HG03439 (cell line): ENCODE results near the gene LEMD2.

Source experiments
- ATAC-seq: cut with Tn5 transposase; IDR thresholded peaks from one replicate; pipeline ENCODE4 v1.9.1; 2021; ENCODE audit warnings: mild to moderate bottlenecking, moderate library complexity; ENCODE audit not compliant: unreplicated experiment

Gene LEMD2

DNA sequence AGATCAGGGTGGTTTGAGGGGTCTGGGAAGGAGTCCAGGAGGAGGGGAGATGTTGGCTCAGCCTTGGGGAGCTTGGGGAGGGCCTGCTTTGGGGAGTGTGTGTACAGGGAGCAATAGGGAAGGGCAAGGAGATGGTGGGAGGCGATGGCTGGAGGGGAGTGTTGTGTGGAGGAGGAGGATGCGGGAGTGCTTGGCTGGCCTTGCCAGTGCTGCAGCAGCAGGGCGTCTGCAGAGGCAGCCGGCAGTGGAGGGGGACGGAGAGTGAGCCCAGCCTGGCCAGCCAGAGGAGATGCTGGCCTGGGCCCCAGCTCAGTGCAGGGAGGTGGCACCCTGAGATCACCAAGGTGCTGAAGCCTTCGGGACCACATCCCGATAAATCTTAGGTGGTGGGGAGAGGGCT, 46.1 kb downstream of the LEMD2 start:
- no peak for ATAC-seq

DNA sequence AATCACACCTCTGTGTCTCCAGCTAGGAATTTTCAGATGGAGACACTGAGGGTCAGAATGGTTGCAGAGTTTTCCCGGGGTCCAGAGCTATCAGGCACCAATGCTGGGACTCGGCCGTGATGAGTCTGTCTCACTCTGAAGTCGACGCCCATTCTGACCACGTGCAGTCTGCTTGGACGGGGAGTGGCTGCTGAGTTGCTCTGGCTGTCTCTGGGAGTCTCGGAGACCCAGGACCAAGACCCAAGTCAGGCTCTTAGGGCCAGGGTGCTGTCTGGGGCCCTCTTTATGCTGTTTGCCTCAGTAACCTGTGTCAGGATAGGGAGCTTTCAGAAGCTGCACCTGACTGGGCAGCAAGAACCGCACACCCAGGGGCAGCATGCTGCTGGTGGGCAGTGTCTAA, 46.8 kb downstream of the LEMD2 start:
- no peak for ATAC-seq

GRCh38 chr6:33740794-33741193, 48.1 kb downstream of the LEMD2 start:
- no peak for ATAC-seq

DNA sequence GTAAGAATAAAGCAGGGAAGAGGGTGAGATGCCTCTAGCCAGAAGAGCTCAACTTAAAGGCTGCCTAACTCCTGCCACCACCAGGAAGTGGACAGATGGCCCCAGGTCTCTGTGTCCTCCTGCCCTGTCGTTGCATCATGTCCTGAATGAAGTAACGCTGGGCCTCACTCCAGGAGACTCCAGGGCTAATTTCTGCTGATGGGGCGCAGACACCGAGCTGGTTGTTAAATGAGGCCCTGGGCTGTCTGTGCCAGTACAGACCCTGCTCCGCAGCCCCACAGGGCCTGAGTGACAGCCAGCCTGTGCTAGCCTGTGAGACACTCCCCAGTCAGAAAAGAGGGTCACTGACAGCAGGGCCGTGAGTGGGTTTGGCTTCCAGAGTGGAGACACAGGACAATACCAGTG, 48.7 kb downstream of the LEMD2 start:
- ATAC-seq = no peak

- ATAC-seq = no peak
These were observed 49.4 kb downstream of the LEMD2 start for GRCh38 chr6:33739571-33739970.

DNA sequence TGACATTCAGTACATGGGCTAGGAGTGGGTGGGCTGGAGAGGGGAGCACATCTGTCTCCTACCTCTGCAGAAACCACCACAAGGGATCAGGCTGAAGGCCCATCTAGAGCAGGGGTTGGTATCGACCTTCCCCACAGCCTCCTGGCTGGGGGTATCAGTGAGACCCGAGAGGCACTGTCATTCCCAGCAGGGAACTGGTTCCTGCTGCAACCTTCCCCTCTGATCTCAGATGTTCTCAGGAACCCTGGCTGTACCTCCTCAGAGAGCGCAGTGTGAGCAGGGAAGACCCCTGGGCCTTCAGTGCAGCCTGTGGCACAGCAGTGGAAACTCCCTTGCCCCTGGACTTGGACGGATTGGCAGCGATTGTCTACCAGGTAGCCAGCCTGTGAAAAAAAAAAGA, 50.1 kb downstream of the LEMD2 start:
- no peak for ATAC-seq

DNA sequence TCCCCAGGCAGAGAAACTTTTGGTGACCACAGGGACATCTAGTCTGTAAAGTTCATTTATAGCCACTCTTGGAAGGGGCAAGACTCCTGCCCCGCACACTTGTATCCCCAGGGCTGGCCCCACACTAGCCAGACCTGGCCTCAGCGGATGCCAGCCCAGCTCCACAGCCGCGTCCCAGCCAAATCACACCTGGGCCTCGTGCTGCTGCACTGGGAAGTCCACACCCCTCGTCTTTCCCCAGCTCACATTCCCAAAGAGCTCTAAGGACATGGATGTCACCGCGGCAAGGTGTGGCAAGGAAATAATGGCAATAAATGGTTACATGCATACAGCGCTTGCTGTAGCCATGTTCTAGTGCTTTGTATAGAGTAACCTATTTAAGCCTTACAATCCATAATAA, 50.8 kb downstream of the LEMD2 start:
- no peak for ATAC-seq

DNA sequence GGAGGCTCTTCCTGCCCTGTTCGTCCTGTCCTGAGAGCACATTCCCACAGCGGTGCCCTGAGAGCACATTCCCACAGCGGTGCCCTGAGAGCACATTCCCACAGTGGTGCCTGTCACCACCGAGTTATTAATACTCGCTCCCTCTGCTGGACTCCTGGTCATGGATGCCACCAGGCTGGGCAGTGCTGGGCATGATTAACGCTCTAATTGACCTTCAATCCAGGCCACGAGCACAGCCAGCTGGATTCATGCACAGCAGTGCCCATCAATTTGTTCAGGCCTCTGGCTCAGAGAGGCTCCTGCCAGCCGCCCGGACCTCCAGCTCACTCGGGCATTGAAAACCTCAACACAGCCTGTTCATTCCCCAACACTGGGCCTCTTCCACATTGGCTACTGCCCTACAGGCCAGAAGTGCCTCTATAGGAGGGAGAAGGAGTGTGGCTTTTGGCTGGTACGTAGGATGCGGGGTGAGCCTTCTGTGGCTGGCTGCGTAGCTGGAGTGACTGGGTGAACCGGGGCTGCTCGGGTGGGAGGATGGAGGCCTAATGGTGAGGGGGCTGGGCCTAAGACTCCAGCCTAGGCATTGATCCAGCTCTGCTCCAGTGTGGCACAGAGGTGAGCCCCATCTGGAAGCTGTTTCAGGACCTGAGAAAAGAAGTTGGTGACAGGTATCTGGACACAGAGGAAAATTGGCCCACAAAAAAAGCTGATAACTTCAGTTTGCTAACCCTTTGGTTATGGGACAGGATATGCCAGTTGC, 51.5 kb downstream of the LEMD2 start:
- ATAC-seq = no peak

GRCh38 chr6:33735216-33735615, 53.7 kb downstream of the LEMD2 start:
- no peak for ATAC-seq

- no peak for ATAC-seq
These were observed 55.3 kb downstream of the LEMD2 start for GRCh38 chr6:33733709-33734007.

DNA sequence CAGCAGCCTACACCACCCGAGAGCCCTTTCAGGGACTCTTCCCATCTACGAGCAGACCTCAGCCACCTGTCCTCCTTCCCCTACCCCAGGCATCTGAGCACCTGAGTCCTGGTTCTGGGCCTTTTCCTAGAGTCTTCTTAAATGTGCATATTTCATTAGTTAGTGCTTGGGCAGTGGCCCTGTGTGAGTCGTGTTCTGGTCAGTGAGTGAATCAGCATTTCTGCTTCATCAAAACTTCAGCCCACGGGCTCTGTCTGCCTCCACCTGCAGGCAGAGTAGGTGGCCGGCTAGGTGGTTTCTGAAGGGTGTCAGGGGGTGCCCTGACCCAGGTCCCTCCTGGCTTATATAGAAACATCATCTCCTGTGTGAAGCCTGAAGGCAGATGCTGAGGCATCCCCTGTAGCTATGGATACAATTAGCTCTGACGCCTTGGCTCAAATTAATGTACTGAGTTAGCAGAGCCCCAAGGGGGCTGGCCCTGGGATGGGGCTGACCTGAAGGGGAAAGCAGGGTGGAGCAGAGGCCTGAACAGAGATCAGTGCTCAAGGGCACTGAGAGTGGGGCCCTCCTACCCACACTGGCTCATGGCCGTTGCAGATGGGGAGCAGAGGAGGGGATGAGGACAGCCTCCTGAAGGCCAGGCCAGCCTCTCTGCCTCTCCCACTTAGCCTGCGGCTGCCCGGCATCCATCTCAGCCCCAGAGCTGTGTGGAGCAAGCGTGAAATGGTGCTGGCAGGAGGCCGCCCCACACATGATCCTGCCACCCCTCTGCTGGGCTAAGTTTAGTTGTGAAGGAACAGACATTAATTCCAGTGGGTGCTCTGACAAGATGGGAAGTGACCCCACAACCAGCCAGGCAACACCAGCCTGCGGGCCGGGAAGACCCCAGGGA, 55.9 kb downstream of the LEMD2 start:
- ATAC-seq = no peak

DNA sequence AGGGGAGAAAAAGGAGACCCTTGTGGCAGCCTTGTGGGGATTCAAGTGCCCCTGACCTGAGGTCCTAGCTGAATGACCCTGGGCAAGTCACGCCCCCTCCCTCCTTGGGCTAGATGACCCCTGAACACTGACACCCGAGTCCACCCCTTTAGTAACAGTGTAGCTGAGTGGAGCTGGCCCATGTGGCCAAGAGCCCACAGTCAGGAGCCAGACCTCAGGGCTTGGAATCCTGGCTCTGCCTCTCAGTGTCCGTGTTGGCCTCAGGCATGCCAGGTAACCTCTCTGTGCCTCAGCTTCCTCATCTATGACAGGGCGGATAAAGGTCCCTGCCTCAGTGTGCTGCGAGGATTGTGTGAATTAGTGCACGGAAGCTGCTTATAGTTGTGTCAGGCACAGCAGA, 56.5 kb downstream of the LEMD2 start:
- ATAC-seq = no peak

DNA sequence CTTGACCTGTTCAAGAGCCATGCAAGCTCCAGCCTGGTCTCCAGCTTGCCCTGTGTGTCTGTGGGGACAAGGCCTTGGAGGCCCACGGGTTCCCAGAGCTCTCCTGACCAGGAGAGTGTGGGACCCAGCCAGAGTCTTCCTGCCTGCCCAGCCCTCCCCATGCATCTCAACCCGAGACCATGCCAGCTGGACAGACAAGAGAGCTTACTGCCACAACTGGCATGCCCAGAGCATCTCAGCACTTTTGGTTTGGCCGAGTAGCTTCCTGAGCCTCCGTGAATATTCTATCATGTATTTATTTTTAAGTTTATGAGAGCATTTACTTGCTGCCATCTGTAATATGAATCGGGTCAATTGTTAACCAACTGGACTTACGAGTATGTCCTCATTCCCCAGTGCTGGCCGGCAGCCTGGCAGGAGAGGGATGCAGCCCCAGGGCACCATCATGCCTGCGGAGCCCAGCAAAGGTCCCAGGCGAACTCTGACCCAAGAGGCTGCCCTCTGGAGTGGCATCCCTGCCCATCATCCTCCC, 57.1 kb downstream of the LEMD2 start:
- ATAC-seq = no peak

DNA sequence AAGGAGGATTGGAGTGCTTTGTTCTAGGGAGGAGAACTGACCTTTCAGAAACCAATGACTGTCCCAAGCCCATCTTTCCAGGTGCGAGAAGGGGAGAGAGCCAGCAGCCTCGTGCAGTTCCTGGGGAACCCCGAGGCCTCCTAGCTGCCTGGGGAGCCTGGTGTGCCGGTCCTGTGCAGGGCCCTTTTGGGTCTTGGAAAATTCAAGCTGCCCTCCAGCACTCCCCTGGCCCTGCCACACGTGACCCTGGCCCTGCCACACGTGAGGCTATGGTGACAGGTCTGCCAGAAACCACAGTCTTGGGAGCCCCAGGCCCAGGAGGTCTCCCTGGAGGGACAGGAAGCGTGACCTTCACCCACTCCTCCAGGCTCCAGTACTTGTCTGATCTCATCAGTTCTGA, 57.9 kb downstream of the LEMD2 start:
- ATAC-seq = no peak

DNA sequence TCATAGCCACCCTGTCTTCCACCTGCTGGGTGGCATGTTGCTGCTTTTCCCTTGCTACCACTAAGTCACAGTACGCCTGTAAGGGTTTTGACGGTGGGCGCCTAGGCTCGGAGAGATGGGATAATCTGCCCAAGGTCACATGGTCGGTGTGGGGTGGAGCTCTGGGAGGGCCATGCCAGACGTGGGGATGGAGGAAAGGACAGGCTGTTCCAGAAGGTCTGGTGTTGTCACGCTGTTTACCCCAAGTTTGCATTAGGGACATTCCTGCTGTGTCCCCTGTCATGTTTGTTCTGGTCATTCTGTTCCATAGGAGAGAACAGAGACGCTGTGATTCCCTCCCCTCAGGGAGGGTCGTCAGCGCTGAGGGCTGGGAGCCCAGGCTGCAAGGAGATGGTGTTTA, 58.3 kb downstream of the LEMD2 start:
- no peak for ATAC-seq

GRCh38 chr6:33729059-33729458, 59.9 kb downstream of the LEMD2 start:
- ATAC-seq = no peak

GRCh38 chr6:33728438-33728837, 60.5 kb downstream of the LEMD2 start:
- no peak for ATAC-seq

DNA sequence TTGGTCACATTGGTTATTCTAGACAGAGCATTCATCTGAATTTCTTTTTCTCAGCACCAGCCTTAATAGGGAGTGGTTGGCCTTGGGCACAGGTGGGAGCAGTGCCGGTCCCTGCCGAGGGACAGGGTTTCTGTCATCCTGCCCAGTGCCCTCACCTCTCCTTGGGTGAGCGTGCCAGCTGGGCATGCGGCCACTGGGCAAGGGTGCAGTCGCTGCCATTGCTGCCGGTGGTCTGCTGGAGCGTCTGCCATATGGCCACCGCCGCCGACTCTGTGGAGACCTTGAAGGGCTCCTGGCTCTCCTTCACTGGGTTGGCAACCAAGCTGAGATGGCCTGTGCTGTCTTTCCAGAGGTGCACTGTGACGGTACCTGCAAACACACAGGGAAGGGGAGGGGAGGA, 61.0 kb downstream of the LEMD2 start:
- no peak for ATAC-seq

DNA sequence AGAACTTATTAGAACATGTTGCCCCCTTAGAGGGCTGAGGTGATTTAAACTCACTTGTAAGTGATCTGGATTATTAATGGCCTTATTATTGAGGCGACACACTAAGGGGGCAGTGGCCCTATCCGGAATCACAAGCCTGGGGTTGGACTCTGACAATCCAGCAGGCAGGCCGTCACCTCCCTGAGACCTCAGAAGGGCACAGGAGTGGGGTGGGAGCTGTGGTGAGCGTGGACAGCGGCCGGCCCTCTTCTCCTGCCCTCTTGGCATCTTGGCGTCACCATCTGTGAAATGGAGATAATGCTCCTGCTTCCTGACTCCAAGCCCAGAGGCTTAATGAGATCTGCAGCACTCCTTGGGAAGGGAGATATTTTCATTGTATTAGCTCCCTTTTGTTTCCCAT, 61.8 kb downstream of the LEMD2 start:
- no peak for ATAC-seq

GRCh38 chr6:33726696-33727095, 62.2 kb downstream of the LEMD2 start:
- no peak for ATAC-seq

- no peak for ATAC-seq
These were observed 62.8 kb downstream of the LEMD2 start for GRCh38 chr6:33725891-33726673.
